Heart left ventricle (tissue), 13 donors: ENCODE data around the gene ZNF79.

Experiments used
- CTCF ChIP-seq, 12 donors: fragments of 200-600 bp; sonication (generic) in 4 of 12; IDR thresholded peaks; one replicate each; pipeline versions ENCODE4 v1.5.0 to v1.8.0; 2018 to 2022; ENCODE audit warnings: antibody characterized with exemption in 12 of 12, mild to moderate bottlenecking in 5 of 12
- POLR2A ChIP-seq, 2 donors: fragments of 450-650 bp; IDR thresholded peaks; one replicate each; pipeline ENCODE4 v1.6.1; 2017; ENCODE audit warnings: antibody characterized with exemption in 2 of 2, mild to moderate bottlenecking in 2 of 2, moderate library complexity in 2 of 2
- donor health status: ischemic (EF 13 %, LVEDD 7.1; RV severe dilation, severe dysfunction).
- donor health status: DM: no; HTN: yes; CAD: no.
- donor health status: DM: no; HTN: no; CAD: no.
- donor health status: ischemic (EF 25% LVEDD 6.9; RV normal size, moderate dysfunction).
- donor health status: ischemic (EF 25% LVEDD 5.7; RV mildly dilated, moderate dysfunction).
- donor health status: ischemic (EF 35%, LVEDD 5.7; RV mildly dilated, moderate dysfunction).
- donor health status: nonischemic (EF 11% LVEDD 7.7; RV severe dilation, severe dysfunction).
- donor health status: DM: yes; HTN: yes; CAD: no.
- donor health status: PGD.
- donor health status: ischemic (EF 29% LVEDD 5.4; RV normal size, mild dysfunction).
- donor health status: nonischemic (EF 23%, LVEDD 6.1; RV moderate dilation, normal function).

DNA sequence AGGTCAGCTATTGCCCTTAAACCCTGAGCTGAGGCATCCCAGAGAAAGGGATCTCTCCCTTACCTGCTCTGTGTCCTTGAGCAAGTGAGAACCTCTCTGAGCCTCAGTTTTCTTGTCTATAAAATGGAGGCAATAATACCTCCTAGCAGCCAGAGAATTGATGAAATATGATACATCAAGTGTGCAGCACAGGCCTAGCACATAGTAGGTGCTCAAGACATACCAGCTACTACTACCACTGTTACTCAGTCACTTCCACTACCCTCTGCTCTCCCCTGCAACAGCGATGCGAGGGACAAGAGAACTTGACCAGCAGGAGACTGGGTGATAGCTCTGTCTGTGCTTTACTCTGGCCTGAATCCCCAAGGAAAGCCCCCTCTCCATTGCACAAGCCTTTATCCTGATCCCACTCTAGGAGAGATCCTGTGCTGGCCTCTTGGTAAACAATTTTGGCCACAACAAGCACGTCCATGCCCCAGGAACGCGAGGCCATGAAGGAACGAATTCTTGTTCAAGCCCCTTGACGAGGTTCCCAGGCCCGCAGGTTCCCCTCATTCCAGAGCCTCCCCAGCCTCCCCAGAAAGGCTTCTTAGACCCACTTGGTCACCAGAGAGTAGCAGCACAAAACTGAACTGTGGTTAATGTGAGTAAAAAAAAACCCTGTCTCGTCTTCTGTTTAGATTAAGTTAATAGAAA, 66.5 kb downstream of the ZNF79 start:
- TF ChIP-seq CTCF (IDR thresholded peaks at IDR 0.05): no peak
- TF ChIP-seq POLR2A (IDR thresholded peaks at IDR 0.05): no peak
